DND-41 (cell line): ENCODE measurements around the gene GLIS2.

ENCODE experiments used
- ATAC-seq: fragments of 200-7000 bp; cut with Tn5 transposase; 3 replicates; pipeline ENCODE4 v1.9.1; 2021; ENCODE audit warnings: low read depth; ENCODE audit not compliant: insufficient read depth
- DNase-seq: peaks from one replicate; pipeline ENCODE4 v3.0.0-alpha.2; 2020
- H2AFZ ChIP-seq: 2 replicates; pipeline ENCODE4 v1.6.0; 2012; ENCODE audit warnings: low read depth, low read length
- H3K27ac ChIP-seq: 2 replicates; pipeline ENCODE4 v1.5.1; 2012; ENCODE audit warnings: low read length, inconsistent platforms
- H3K27me3 ChIP-seq: fragments of 200-600 bp; sonication (generic); 2 replicates; pipeline ENCODE4 v1.6.0; 2012; ENCODE audit warnings: low read length, mild to moderate bottlenecking, inconsistent platforms; ENCODE audit not compliant: insufficient read depth, poor library complexity
- H3K36me3 ChIP-seq: 2 replicates; pipeline ENCODE4 v1.5.1; 2012; ENCODE audit warnings: low read length, inconsistent platforms; ENCODE audit not compliant: insufficient read depth
- H3K4me1 ChIP-seq: 2 replicates; pipeline ENCODE4 v1.5.1; 2012; ENCODE audit warnings: mild to moderate bottlenecking, low read length; ENCODE audit not compliant: insufficient read depth
- H3K4me2 ChIP-seq: 2 replicates; pipeline ENCODE4 v1.6.0; 2012; ENCODE audit warnings: mild to moderate bottlenecking, moderate library complexity, low read length, inconsistent platforms; ENCODE audit not compliant: insufficient read depth
- H3K4me3 ChIP-seq, 2 experiments: fragments of 200-600 bp in 1 of 2; shearing (Covaris generic) in 1 of 2; 2 replicates each; pipeline ENCODE4 v1.5.1; 2012 to 2016; ENCODE audit warnings: inconsistent platforms in 2 of 2, low read length in 2 of 2, mild to moderate bottlenecking in 2 of 2, low read depth in 1 of 2, moderate library complexity in 1 of 2
- H3K79me2 ChIP-seq: 2 replicates; pipeline ENCODE4 v1.6.0; 2012; ENCODE audit warnings: low read length, inconsistent platforms; ENCODE audit not compliant: insufficient read depth
- H3K9ac ChIP-seq: 2 replicates; pipeline ENCODE4 v1.6.0; 2012; ENCODE audit warnings: low read depth, mild to moderate bottlenecking, inconsistent platforms, low read length, moderate library complexity
- H3K9me3 ChIP-seq: 2 replicates; pipeline ENCODE4 v1.5.1; 2012; ENCODE audit warnings: low read length, moderate library complexity, mild to moderate bottlenecking, inconsistent platforms; ENCODE audit not compliant: insufficient read depth, severe bottlenecking
- H4K20me1 ChIP-seq: 2 replicates; pipeline ENCODE4 v1.6.0; 2012; ENCODE audit warnings: low read length; ENCODE audit not compliant: insufficient read depth
- CTCF ChIP-seq: IDR thresholded peaks from 2 replicates; pipeline ENCODE4 v1.5.1; 2012; ENCODE audit warnings: borderline replicate concordance, low read length, moderate library complexity, mild to moderate bottlenecking; ENCODE audit not compliant: poor library complexity, severe bottlenecking; ENCODE audit errors: extremely low read depth
- EZH2 ChIP-seq: IDR thresholded peaks from 3 replicates; pipeline ENCODE4 v1.6.1; 2012; ENCODE audit warnings: borderline replicate concordance, low read depth, mild to moderate bottlenecking, moderate library complexity, low read length, inconsistent platforms; ENCODE audit not compliant: severe bottlenecking

Gene GLIS2

GRCh38 chr16:4349332-4349731 lies 33.5 kb downstream of the GLIS2 start:
- H3K4me2 ChIP-seq = peak overlapping the region; percentile 97
- H3K4me3 ChIP-seq = peak overlapping the region in 1 of 2 experiments; percentile 100; a peak in 1 of 4 replicates
- H3K9ac ChIP-seq = peak overlapping the region; percentile 99

GRCh38 chr16:4350365-4350786 lies 34.5 kb downstream of the GLIS2 start:
- Histone ChIP-seq H3K36me3 (peaks cover 35% of the 10 kb centered on the region), H3K4me1 (peaks cover 34% of the 10 kb centered on the region), H2AFZ (peak overlapping the region; percentile 99), H3K79me2 (peaks cover 55% of the 10 kb centered on the region), H3K4me3 (peak overlapping the region; percentile 100), H3K9ac (peak overlapping the region; percentile 99), H3K27ac (peak overlapping the region; percentile 93), H4K20me1 (peaks cover 38% of the 10 kb centered on the region), H3K4me2 (peak overlapping the region; percentile 97), H3K9me3 (no peaks in the 10 kb centered on the region), H3K27me3 (no peaks in the 10 kb centered on the region)
- TF ChIP-seq CTCF (no peak), EZH2 (no peak)
- DNase-seq (no peak), ATAC-seq (peak; percentile 3; the same call in 1 of the 3 replicates)

More at GRCh38 chr16:4349332-4349731, 33.5 kb downstream of the GLIS2 start:
- H3K9me3 ChIP-seq = no peaks in the 10 kb centered on the region
- DNase-seq (no peak), ATAC-seq (no peak)
- H3K27me3 ChIP-seq = no peaks in the 10 kb centered on the region
- no peak for TF ChIP-seq CTCF
- TF ChIP-seq EZH2 = no peak
- peaks cover 60% of the 10 kb centered on the region for H3K79me2 ChIP-seq
- H3K4me1 ChIP-seq = peaks cover 34% of the 10 kb centered on the region
- H2AFZ ChIP-seq = no peak overlapping the region
- no peak overlapping the region for H3K27ac ChIP-seq
- H3K36me3 ChIP-seq = peaks cover 26% of the 10 kb centered on the region
- peaks cover 39% of the 10 kb centered on the region for H4K20me1 ChIP-seq

GRCh38 chr16:4350787-4351659 lies 35.2 kb downstream of the GLIS2 start, which contains the start of gene PAM16:
PAM16 (minus strand) TSS chr16:4351321; CDS start chr16:4351234, 87 bp downstream.
- Histone ChIP-seq H3K27ac (peak within 1 kb of the TSS; percentile 93), H2AFZ (peak within 1 kb of the TSS; percentile 99), H3K9me3 (no peaks in the 10 kb centered on the region), H3K79me2 (peaks cover 49% of the 10 kb centered on the region), H3K36me3 (peaks cover 35% of the 10 kb centered on the region), H4K20me1 (peaks cover 33% of the 10 kb centered on the region), H3K4me3 (peak within 1 kb of the TSS; percentile 100), H3K4me2 (peak within 1 kb of the TSS; percentile 97), H3K27me3 (no peaks in the 10 kb centered on the region), H3K4me1 (peaks cover 34% of the 10 kb centered on the region), H3K9ac (peak within 1 kb of the TSS; percentile 99)
- ATAC-seq (peak; percentile 95), DNase-seq (peak; percentile 99)
- TF ChIP-seq CTCF = peak; percentile 33
- no peak for TF ChIP-seq EZH2
